Stimulated activated CD8-positive, alpha-beta memory T cell treated with anti-CD3 and anti-CD28 coated beads, Interleukin-15, amount 100 ng/mL, for 4 hours (primary cell): ENCODE measurements around the gene LRRC74A.

Experiments used
- DNase-seq, 2 donors: peaks; one replicate each; pipeline ENCODE4 v3.0.0-alpha.2; 2020; ENCODE audit warnings: low read depth in 2 of 2

Gene LRRC74A

DNA sequence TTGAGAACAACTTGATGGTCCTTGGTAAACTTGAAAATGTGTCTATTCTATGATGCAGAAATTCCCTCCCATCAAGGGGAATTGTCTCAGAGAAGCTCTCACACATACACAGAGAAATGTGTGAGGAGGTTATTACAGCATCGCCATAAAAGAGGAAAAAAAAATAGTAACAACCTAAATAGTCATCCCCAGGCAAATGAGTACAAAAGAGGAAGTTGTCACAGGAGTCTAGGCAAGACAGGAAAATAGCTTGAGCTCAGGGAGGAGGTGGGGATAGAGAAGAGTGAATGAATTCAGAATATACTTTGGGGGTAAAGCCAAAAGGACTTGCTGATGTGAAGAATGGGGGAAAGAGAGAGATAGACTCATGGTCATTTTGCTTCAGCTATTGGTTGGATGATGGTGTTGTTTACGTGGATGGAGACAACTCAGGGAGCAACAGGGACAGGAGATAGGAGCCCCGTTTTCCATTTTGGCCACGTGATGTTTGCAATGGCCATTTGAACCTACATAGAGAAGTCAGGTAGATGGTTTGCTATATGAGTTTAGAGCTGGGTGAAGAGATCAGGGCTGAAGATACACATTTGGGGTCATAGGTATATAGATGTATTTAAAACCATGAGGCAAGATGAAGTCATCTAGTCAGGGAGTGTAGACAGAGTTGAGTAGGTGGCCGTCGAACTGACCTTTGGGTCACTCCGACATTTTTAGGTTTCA is 20.3 kb downstream of the LRRC74A start:
- no peak for DNase-seq

DNA sequence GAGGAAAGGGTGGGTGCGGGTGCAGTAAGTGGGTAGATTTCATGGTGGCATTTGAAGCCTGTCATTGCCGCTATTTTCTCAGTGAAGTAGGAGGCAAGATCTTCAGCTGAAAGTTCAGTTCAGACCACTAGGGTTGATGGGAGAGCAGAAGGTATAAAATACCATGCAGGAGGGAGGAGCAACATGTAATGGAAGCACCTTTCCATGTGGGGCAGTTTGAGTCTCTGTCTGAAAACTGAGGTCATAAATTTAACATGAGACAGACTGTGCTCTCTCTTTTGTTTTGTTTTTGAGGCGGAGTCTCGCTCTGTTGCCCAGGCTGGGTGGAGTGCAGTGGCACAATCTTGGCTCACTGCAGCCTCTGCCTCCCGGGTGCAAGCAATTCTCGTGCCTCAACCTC is 22.7 kb downstream of the LRRC74A start:
- DNase-seq = no peak

DNA sequence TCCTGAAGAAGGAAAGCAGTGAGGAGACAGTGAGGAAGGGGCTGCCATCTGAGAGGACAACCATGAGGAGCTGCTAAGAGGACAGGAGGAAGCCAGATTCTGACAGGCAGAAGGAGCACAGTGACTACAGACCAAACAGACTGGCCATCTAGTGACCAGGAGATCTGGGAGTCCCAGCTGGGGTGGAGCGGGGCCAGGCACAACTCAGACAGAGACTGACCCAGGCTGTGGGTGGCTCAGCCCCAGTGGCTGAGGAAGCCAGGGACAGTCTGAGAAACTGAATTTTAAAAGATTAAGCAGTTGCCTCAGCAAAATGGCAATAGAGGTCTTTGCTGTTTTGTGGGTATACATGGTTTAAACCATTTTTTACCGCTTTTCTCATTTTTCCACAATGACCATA is 28.9 kb downstream of the LRRC74A start:
- DNase-seq = no peak

DNA sequence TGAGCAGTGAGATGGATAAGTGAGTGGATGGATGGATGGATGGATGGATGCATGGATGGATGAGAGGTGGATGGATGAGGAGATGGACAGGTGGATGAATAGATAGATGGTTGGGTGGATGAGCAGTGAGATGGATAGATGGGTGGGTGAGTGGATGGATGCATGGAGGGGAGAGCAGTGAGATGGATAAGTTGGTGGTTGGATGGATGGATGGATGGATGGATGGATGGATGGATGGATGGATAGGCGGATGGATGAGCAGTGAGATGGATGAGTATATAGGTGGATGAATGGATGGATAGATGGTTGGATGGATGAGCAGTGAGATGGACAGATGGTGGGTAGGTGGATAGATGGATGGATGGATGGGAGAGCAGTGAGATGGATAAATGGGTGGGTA is 30.6 kb downstream of the LRRC74A start:
- no peak for DNase-seq

DNA sequence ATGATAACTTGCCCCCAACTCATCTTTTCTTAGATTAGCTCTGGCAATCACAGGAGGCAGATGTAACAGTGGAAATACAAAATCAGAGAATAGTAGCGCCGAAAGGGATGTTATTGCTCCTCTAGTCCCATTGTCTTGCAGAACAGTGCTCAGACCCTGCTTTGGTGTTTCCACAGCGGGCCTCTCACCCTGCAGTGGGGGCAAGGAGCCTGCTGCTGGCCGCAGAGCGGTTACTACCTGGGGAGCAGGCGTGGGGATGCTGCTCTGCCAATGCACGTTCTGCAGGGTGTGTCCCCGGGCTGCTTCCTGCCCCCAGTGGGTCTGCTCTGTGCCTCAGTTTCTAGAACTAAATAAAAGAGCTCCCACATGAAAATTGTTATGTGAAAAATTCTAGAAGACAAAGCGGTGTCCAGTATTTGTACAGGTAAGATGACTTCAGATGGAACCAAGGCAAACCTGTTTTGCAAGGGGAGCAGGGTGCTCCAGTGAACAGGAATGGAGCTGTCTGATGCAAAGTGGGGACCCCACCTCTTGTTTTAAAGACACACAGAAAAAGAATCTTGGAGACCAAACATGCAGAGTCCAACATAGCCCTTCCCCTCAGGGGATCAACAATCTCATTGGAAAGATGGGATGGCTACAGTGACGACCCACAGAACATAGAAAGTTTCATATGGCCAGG is 35.5 kb downstream of the LRRC74A start:
- no peak for DNase-seq

DNA sequence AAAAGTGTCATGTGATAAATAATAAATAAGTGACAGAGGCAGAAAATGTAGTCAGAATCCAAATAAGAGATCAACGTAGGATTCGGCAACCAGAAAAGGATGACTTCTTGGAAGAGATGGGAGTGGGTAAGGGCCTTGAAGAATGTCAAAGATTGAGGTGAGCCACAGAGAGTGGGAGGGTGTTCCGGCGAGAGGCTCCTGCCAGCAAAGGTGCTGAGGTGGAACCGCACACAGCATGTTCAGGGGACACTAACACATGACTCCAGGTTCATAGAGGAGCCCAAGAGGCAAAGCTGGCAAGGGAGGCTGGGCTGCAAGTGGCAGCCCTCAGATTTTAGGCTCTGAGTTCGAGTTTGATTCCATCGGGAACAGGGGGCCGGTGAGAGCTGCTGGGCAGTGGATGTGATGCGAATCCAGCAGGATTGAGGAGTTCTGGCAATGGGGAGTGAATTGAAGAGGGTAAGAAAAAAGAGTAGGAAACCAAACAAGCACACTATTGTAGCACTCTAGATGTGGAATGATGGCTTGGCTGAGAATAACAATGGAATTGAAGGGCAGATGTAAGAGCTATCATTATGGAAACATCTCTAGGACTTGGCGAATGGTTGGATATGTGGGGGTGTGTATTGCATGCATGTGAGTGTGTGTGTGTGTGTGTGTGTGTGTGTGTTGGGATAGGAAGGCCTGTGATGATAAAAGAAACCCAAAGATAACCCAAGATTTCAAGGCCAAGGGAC is 36.5 kb downstream of the LRRC74A start:
- no peak for DNase-seq

DNA sequence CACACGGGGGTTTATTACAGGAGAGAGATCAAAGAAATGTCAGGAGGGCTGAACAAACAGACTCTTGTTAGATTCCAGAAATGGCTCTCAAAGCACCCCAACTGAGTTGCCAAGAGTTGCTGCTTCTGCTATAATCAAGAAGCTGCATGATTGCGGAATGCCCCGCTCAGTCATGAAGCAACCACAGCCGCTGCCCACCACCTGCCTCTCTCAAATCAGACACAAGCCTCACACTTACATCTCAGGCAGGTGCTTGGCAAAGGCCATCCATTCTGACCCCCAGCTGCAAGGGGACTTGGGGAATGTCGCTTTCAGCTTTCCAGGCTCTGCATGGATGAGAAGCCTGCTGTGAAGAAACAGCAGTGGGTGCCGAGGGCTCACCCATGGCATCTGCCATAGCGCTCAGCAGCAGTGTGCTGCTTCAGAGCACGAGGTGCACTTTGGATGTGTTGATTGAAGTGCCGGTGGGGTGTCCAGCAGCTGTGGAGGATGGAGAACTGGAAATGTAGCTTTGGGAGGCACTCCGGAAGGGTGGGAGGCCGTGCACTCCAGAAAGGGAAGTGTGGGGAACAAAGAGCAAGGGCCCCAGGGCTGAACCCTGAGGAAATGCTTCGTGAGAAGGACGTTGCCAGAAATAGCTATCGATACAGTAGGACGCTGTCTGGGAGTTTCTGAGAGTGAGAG is 37.7 kb downstream of the LRRC74A start:
- DNase-seq = no peak

DNA sequence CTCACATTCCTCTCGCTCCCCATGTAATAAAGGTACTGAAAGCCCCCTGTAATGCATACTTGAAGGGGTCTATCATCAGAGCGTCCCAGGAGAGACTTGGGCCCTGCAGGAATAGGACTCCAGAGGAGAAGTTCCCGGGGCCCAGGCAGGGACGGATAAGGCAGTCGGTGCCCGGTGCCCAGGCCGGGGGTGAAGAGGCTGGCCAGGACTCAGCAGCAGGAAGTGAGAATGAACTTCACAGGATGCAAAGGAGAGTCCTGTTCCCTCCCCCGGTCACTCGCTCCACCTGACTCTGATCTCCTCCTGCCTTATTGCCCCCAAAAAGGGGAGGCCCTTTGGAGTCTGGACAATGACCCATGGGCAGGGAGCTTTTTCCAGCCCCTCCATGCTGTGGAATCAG is 40.2 kb downstream of the LRRC74A start:
- DNase-seq = no peak

DNA sequence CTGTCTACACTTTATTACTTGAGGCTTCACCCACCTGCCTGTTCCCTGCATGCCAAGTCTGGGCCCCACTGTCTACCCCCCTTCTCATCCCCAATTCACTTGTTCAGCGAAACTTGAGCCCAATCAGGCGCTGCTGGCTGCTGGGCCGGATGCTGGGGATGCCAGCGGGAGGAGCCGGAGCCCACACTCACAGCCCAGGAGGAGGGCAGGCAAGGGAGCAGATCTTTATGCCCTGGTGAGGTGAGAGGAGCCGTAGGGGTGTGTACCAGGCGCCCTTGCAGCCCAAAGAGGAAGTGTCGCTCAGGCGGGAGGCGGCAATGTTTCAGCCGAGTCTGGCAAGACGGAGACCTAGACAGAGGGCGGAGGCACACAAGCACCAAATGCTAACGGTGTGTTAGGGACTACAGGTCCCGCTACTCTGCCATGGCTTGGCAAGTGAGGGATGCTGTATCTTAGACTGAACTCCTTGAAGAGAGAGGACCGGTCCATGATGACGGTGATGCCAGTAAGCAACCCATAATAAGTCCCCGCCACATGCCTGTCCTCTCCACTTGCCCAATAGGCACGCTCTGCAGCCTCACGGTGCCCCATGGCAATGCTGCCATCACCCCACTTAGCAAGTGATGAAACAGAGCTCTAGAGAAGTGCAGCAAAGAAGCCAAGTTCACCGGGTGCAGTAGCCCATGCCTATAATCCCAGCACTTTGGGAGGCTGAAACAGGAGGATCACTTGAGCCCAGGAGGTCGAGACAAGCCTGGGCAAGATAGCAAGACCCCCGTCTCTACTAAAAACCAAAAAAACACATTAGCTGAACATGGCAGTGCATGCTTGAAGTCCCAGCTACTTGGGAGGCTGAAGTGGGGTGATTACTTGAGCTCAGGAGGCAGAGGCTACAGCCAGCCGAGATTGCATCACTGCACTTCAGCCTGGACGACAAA is 41.6 kb downstream of the LRRC74A start:
- no peak for DNase-seq

DNA sequence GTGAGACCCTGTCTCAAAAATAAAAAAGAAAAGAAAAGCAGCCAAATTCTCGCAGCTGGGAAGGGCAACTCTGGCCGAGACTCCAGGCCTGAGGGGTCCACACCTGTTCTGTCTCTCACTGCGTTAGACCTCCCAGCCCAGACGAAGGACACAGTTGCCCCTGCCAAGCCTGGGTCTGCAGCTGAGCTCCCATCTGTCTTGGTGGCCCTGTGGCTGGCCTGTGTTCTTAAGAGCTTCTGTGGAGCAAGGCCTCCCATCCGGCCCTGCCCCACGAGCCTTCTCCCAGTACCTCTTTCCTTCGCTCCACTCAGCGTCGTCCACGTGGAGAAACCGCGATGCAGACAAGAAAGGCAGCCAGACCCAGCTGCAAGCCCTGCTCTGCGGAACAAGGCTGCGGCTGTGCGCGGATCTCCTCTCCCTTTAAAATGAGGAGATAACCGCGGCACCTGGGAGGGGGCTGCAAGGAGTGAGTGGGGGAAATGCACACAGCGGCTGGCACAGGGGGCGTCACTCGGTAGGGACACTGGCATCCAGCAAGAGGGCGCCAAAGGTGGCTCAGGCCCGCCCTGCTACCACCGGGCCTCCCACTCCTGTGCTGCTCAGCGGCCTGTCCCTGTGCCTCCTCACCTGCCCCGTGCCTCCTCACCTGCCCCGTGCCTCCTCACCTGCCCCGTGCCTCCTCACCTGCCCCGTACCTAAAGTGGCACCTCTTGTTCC is 42.4 kb downstream of the LRRC74A start:
- DNase-seq = no peak

DNA sequence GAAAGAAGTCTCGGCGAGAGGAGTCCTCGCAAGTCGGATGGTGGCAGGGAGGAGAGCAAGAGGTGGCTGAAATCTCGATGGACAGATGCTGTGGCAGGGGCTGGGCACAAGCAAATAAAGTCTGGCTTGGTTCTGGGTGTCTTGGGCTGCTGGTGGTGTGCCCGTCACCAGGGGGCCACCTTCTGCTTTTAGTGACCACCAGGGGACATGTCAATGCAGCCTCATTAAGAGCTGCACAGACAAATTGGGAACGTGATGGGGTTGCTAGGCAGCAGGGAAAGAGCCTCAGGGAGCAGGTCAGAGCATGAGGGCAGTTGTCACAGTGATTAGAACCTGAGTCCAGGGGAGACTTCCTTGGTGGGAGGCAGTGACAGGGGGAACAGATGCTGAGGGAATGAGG is 44.0 kb downstream of the LRRC74A start:
- no peak for DNase-seq

DNA sequence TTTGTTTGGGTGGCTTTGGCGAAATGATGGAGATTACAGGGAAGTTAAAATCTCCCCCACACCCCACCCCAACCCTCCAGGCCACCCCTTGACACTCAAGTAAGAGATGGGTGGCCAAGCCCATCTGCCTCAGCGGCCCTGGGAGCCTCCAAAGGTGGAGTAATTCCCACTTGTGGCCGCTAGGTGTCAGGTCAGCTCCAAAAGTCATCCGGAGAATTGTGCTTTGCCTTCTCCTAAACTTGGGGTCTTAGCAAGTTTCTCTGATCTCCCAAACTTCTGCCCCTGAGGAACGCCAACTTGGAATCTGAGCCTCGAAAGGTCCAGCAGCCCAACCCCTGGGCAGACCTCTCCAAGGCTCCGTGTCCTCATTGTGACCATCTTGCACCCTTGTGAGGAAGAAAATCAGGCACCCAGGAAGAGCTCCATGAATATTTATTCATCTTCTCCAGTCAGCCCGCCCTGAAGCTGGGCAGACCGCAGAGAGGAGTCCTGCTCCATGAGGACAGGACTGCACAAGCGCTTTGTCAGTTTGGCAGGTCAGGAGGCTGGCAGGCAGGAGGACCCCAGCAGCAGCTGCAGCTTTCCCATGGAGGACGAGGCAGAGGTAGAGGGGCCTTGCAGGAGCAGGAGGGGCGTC is 46.7 kb downstream of the LRRC74A start:
- peak; percentile 32 to 34 for DNase-seq

DNA sequence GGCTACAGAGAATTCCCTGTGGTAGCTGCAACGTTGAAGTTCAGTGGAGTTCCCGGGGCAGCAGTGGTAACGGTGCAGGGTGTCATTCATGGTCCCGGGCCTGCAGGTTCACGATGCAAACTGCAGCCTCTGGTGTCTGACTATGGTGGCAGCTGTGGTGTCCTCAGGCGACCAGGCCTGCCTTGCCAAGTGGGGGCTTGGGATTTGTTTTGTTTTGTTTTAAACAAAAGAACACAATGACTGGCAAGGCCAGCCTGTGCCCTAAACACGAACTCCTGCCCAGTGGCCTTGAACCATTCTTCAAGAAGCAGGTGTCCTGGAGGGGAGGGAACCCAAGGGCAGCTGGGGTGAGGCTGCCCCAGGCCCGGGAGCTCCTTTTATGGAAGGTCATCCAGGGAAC is 48.5 kb downstream of the LRRC74A start:
- DNase-seq = no peak

DNA sequence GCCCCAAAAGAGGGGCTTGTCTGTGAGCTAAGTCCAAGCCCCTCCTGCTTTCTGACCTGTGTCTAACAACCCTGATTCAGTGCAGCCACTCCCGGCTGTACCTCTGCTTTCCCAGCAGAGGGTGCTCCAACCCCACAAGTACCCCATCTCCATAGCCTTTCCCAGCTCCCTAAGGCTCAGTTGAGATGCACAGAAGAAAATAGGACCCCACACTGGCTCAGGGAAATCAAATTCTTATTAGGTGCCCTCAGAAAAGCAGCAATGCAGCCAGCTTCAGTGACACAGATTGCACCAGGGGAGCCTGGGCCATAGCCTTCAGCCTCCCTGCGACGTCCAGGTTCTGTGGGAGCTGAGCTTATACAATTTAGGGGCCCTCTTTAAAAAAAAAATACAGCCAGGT is 49.9 kb downstream of the LRRC74A start:
- no peak for DNase-seq

DNA sequence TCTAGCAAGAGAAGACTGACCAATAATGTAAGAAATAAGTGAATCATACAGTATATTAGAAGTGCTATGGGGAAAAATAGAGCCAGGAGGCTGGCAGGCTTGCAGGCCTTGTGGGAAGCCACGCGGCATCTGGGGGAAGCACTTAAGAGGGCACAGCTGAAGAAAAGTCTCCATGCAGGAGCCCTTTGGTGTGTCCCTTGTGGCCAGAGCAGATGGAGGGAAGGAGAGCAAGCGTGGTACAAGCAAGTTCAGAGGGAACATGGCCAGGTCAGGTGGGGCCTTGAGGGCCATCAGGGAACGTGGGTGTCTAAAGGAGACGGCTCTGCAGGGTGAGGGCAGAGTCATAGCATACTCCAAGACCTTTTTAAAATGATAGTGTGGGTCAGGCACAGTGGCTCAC is 51.7 kb downstream of the LRRC74A start:
- DNase-seq = no peak

DNA sequence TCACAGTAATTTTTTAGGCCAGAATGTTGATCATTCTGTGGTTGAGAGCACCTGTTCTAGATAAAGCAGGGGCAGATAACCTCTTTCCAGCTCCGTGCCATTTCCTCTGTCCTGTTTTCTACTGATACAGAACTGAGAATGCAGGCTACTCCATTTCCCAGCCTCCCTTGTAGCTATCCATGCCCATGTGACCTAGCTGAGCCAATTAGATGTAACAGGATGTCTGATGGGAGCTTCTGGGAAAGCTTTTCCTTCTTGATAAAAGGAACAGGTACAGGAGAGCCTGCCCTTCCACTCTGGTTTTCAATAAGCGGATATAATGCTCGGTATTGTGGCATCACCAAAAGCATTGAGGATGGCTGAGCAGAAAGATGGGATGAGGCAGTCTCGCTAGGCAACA is 54.2 kb downstream of the LRRC74A start:
- no peak for DNase-seq

DNA sequence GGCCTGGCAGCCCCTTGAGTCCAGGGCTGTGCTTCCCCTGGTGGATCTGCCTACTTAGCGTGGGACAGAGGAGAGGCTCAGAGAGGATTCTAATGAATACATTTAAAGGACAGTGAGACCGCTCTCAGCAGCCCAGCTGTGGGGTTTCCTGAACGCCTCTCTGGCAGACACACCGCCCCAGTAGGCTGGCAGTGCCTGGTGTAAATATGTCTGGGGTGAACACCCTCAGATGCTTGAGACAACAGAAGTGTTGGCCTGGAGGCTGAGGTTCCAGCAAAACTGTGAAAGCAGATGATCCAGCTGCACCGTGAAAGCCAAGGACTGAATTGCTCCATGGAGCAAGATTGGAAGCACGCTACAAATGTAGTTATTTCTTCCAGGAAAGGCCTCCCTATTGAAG is 55.1 kb downstream of the LRRC74A start:
- DNase-seq = no peak

DNA sequence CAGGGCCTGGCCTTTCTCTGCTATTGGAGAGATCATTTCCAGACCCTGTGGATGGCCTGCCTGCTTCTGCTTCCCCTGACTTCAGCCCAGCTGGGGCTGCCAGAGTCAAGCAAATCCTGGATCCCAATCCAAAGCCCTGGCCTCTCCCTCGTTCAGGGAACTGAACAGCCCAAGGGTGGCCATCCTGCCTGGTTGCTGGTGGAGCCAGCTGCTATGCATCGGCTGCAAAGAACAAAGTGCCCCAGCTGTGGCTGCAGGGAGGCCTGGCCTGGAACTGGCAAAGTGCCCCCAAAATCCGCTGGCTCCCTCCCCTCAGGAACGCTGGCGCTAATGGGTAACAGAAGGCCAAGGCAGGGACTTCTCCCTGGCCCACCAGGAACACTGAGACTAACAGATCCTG is 56.4 kb downstream of the LRRC74A start:
- DNase-seq = no peak

DNA sequence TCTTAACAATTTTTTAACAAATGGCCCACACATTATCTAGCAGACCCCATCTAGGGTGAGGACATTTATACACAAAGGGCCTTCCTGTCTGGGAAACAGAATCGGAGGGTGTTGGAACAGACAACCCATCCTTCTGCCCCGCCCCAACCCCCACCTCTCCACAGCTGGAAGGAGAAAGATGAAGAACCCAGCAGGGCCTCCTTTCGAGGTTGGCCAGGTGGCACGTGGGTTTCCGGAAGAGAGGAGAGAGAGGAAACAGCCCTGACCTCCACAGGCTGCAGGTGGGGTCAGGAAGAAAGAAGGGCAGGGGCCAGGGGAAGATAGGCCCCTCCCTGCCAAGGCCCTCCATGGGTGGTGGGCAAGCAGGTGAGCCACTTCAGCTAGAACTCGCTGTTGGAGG is 57.2 kb downstream of the LRRC74A start:
- no peak for DNase-seq

DNA sequence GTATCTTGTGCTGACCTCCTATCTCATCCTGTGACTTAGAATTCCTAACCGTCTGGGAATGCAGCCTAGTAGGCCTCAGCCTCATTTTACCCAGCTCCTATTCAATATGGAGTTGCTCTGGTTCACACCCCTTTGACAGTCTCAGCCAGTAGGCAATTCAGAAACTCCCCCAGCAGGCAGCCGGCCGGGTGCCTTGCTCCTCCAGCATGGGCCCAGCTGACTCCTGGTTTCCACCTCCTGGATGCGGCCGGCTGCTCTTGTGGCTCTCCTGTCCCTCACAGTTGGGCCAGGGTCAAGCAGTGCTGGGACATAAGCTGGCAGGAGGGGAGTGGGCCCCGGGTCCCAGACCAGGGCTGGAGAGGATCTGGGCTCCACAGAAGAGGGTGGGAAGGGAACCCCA is 58.2 kb downstream of the LRRC74A start:
- no peak for DNase-seq
